GM23338 (cell line): ENCODE data around the gene TM9SF2.

Experiments used
- CTCF ChIP-seq, 2 experiments: fragments of 200-600 bp in 1 of 2; sonication (generic) in 1 of 2; conservative IDR thresholded peaks; 2 replicates each; pipeline versions ENCODE4 v1.5.1 to v1.6.1; 2016 to 2017; ENCODE audit warnings: antibody characterized with exemption in 2 of 2, low read depth in 2 of 2, mild to moderate bottlenecking in 2 of 2, moderate library complexity in 1 of 2
- EZH2phosphoT487 ChIP-seq: fragments of 200-600 bp; sonication (generic); IDR thresholded peaks from one replicate; pipeline ENCODE4 v1.8.1; 2018; ENCODE audit warnings: antibody characterized with exemption; ENCODE audit not compliant: unreplicated experiment
- JUNB ChIP-seq: IDR thresholded peaks from one replicate; pipeline ENCODE4 v1.6.1; 2016; ENCODE audit warnings: antibody characterized with exemption; ENCODE audit not compliant: unreplicated experiment

GRCh38 chr13:99501184-99501847, at the start of gene TM9SF2:
- TF ChIP-seq JUNB (no peak), EZH2phosphoT487 (no peak), CTCF (conservative IDR thresholded peaks at IDR 0.05; ENCODE audit: low read depth in 2 of 2) (no peak)
